Stimulated activated CD8-positive, alpha-beta memory T cell treated with anti-CD3 and anti-CD28 coated beads, Interleukin-15, amount 100 ng/mL, for 24 hours (primary cell): ENCODE results near the gene MARCHF10.
"Not testable (repeated sequence)": the region's sequence is repeated elsewhere in the genome, so short reads cannot be mapped to it uniquely, and the experiment has no call there.

Experiments
- DNase-seq: peaks from one replicate; pipeline ENCODE4 v3.0.0-alpha.2; 2020; ENCODE audit warnings: low read depth

MARCHF10 gene

GRCh38 chr17:62696726-62697490 is 111.2 kb downstream of the MARCHF10 start:
- no peak for DNase-seq

- DNase-seq, result no peak
Measured at GRCh38 chr17:62696256-62696655, 111.9 kb downstream of the MARCHF10 start.

- DNase-seq, result not testable (repeated sequence)
Measured at GRCh38 chr17:62695093-62695738, 112.9 kb downstream of the MARCHF10 start.

- no peak for DNase-seq
Measured at GRCh38 chr17:62693616-62694409, 114.3 kb downstream of the MARCHF10 start.

- DNase-seq, result no peak
Measured at GRCh38 chr17:62692721-62693431, 115.2 kb downstream of the MARCHF10 start.

GRCh38 chr17:62692159-62692651 is 115.9 kb downstream of the MARCHF10 start:
- no peak for DNase-seq

- DNase-seq, result not testable (repeated sequence)
Measured at GRCh38 chr17:62691589-62691915, 116.6 kb downstream of the MARCHF10 start.

GRCh38 chr17:62690168-62690897 is 117.8 kb downstream of the MARCHF10 start:
- no peak for DNase-seq

- DNase-seq, result no peak
Measured at GRCh38 chr17:62689441-62690167, 118.5 kb downstream of the MARCHF10 start.

GRCh38 chr17:62688398-62689160 is 119.5 kb downstream of the MARCHF10 start:
- DNase-seq, result no peak

- no peak for DNase-seq
Measured at GRCh38 chr17:62687997-62688396, 120.1 kb downstream of the MARCHF10 start.

- DNase-seq, result no peak
Measured at GRCh38 chr17:62684179-62684578, 123.9 kb downstream of the MARCHF10 start.

GRCh38 chr17:62681939-62682381 is 126.2 kb downstream of the MARCHF10 start:
- no peak for DNase-seq

GRCh38 chr17:62681061-62681938 is 126.8 kb downstream of the MARCHF10 start:
- no peak for DNase-seq

- DNase-seq, result no peak
Measured at GRCh38 chr17:62680541-62681052, 127.5 kb downstream of the MARCHF10 start.

GRCh38 chr17:62679866-62680377 is 128.2 kb downstream of the MARCHF10 start:
- DNase-seq, result no peak

- no peak for DNase-seq
Measured at GRCh38 chr17:62678214-62678919, 129.7 kb downstream of the MARCHF10 start.
